Vagina (tissue), 2 donors: ENCODE results near the gene IL11RA.

Experiments used
- POLR2A ChIP-seq, 2 donors: fragments of 450-650 bp; IDR thresholded peaks; one replicate each; pipeline ENCODE4 v1.6.1; 2017; ENCODE audit warnings: antibody characterized with exemption in 2 of 2, mild to moderate bottlenecking in 2 of 2, moderate library complexity in 2 of 2
- POLR2AphosphoS5 ChIP-seq, 2 donors: sonication (generic); formaldehyde crosslinking; IDR thresholded peaks; one replicate each; pipeline ENCODE4 v1.9.0; 2017; ENCODE audit warnings: antibody characterized with exemption in 2 of 2, mild to moderate bottlenecking in 2 of 2, low read depth in 1 of 2; ENCODE audit not compliant: insufficient read depth in 1 of 2
- TF ChIP-seq, protein P1 (sequence below), 3 experiments: fragments of 450-650 bp in 2 of 3; fragments of 200-600 bp in 1 of 3; sonication (generic) in 1 of 3; IDR thresholded peaks; one replicate each; pipeline ENCODE4 v1.5.1; 2017 to 2019; ENCODE audit warnings: antibody characterized with exemption in 3 of 3, mild to moderate bottlenecking in 2 of 3, moderate library complexity in 2 of 3

DNA sequence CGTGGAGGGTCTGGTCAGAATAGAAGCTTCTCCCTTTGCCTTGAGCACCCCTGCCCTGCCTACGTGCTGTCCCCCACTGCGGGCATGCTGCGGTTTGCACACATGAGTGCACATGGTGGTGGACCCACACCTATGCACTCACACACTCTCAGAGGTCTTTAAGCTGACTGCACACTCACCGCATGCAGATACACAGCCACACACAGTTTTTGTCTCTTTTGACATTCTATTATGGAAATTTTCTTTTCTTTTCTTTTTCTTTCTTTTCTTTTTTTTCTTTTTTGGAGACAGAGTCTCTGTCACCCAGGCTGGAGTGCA is 22.5 kb upstream of the IL11RA start:
- TF ChIP-seq, protein P1, sequence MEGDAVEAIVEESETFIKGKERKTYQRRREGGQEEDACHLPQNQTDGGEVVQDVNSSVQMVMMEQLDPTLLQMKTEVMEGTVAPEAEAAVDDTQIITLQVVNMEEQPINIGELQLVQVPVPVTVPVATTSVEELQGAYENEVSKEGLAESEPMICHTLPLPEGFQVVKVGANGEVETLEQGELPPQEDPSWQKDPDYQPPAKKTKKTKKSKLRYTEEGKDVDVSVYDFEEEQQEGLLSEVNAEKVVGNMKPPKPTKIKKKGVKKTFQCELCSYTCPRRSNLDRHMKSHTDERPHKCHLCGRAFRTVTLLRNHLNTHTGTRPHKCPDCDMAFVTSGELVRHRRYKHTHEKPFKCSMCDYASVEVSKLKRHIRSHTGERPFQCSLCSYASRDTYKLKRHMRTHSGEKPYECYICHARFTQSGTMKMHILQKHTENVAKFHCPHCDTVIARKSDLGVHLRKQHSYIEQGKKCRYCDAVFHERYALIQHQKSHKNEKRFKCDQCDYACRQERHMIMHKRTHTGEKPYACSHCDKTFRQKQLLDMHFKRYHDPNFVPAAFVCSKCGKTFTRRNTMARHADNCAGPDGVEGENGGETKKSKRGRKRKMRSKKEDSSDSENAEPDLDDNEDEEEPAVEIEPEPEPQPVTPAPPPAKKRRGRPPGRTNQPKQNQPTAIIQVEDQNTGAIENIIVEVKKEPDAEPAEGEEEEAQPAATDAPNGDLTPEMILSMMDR (IDR thresholded peaks at IDR 0.05), result no peak
- no peak for TF ChIP-seq POLR2A (IDR thresholded peaks at IDR 0.05)
- TF ChIP-seq POLR2AphosphoS5 (IDR thresholded peaks at IDR 0.05; ENCODE audit: insufficient read depth in 1 of 2, low read depth in 1 of 2), result no peak
